Measurements from ENCODE around the gene CEMIP.

CEMIP gene

DNA sequence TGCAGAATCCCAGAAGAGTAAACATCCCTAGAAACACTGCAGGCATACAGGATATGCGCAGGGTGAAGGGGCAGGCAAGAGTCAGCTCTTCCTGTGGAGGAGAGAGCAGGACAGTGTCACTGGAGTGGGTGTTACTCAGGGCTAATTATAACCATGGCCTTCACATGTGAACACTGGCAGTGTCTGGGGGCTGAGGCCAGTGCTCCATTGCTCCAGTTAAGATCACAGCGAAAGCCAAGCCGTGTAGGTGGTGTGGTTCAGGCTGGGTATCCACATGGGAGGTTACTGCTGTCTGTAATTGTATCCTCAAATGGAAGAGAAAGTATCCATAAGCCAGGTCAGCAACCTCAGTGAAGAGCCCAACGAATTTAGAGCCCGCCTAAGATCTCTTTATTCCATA lies 125.8 kb downstream of the CEMIP start:
- no peak overlapping the region for H3K4me3 ChIP-seq (ENCODE audit: low read depth, low read length)
- DNase-seq (ENCODE audit: low read depth): no peak

DNA sequence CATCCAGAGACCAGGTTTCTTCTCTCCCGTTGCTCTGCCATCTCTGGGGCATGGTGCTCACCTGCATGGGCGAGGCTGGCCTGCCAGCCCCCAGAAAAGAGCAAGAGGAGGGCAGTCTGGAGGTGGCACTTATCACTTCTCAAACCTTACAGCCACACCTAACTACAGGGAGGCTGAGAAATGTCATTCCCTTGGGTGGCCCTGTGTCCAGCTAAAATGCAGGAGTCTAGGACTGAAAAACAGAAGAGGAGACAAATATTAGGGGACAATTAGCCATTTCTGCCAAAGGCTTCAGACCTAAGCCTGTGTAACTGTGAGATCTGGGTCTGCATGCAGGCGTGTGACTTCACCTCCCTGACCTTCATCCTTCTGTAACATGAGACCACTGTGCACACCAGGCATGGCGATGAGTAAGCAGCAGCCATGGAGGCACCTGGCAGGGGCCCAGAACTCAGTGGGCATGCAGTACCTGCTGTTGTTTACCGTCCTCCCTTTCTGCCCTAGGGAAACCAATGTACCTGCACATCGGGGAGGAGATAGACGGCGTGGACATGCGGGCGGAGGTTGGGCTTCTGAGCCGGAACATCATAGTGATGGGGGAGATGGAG lies 127.1 kb downstream of the CEMIP start:
- no peak overlapping the region for H3K4me3 ChIP-seq (ENCODE audit: low read depth, low read length)
- DNase-seq (ENCODE audit: low read depth): no peak

DNA sequence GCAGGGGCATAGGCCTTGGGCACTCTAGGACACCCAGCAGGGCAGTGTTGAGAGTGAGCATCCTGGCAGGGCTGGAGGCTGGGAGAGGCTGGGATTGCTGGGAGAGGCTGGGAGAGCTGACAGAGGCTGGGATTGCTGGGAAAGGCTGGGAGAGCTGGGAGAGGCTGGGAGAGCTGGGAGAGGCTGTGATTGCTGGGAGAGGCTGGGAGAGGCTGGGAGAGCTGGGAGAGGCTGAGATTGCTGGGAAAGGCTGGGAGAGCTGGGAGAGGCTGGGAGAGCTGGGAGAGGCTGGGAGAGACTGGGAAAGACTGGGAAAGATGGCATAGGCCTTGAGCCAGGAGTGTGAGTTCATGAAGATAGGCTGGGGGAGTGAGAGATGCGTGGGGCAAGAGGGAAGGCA lies 132.7 kb downstream of the CEMIP start:
- H3K4me3 ChIP-seq (ENCODE audit: low read depth, low read length): no peak overlapping the region
- no peak for DNase-seq (ENCODE audit: low read depth)

DNA sequence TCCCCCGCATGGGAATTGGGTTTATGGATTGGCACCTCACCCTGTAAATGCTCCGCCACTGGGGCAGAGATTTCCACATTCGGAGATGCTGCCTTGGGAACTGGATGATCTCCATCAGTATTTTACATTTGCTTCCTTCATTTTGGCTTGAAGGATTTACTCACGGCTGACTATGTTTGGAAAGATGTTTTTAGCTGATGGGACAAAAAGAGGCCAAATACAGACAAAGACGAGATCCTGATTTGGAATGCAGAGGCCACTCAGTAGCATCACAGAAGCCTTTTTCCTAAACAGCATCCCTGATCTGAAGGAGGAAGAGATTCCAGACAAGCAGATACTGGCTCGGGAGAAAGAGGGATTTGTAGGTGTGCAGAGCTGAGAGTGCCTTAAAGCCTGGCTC lies 133.5 kb downstream of the CEMIP start:
- H3K4me3 ChIP-seq (ENCODE audit: low read depth, low read length): no peak overlapping the region
- DNase-seq (ENCODE audit: low read depth): no peak

DNA sequence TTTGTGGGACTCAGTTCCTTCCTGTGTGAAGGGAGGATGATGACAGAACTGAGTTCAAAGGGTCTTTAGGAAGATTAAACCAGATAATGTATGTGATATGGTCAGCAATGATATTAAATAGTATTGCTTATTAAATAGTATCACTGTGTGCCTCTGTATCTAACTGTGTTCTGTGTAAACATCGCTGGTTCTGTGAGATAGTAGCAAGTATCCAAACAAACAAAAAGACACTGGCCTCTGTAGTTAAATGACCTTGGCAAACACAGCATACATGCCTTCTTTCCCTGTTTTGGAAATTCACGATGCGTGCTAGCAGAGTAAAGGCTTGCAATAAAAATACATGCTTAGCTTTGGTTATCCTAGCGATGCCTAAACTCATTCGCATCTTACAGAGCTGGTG lies 134.4 kb downstream of the CEMIP start:
- H3K4me3 ChIP-seq (ENCODE audit: low read depth, low read length): no peak overlapping the region
- no peak for DNase-seq (ENCODE audit: low read depth)

DNA sequence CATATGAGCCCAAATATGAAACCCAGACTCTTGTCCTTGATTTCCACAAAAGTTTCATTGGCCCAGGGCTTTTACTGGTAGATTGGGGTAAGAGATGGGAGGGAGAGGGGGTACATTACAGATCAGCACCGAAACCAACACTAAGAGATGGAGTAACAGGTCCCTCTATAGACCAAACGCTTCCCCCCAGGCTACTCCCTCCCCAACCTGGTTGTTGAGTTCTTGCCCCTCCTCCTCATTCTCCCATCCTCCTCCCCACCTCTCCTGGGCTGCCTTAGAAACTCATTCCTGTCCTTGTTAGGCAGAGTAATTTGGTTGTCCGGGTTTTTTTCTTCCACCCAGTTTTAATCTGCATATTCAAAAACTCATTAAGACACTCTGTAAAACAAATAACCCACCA lies 136.3 kb downstream of the CEMIP start:
- DNase-seq (ENCODE audit: low read depth): no peak

DNA sequence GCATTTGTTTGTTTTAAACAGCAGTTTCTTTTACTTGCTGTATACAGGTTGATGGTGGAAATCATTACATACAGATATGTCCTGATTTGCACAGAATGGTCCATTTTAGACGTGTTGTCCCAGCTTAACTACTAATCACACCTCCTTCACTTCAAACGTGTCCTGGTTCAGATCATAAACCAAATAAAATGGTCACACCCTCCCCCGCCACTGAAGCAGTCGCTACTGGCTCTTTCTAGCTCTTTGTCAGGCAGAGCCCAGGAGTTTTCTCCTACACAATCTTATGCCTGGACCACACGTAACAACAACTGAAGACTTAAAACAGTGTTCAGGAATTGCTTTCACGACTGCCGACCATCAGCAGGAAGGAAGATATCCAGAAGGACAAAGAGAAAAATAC lies 136.9 kb downstream of the CEMIP start:
- DNase-seq (ENCODE audit: low read depth): no peak
- H3K4me3 ChIP-seq (ENCODE audit: low read depth, low read length): no peak overlapping the region

More for the DNA sequence above, 136.3 kb downstream of the CEMIP start:
- no peak overlapping the region for H3K4me3 ChIP-seq (ENCODE audit: low read depth, low read length)

DNA sequence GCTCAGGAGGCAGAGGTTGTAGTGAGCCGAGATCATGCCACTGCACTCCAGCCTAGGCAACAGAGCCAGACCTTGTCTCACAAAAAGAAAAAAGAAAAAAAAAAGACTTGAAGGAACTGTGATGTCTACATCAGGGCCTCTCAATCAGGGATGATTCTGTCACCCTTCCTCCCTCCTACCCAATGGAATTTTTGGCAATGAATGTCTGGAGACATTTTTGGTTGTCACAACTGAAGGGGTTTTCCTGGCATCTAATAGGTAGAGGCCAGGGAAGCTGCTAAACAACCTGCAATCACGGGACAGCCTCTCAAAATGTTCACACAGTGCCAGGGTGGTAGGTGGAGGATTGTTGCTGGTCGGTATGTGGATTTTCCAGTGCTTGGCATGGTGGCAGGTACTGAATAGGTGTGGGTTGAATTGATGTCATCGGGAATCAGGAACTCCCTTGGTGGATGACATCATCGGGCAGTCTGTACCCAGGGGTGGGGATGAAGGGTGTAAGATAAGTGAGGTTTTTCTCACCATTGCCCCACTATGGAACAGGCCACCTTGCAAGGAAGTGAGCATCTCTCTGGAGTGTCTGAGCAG lies 139.1 kb downstream of the CEMIP start:
- DNase-seq (ENCODE audit: low read depth): no peak
- H3K4me3 ChIP-seq (ENCODE audit: low read depth, low read length): no peak overlapping the region

DNA sequence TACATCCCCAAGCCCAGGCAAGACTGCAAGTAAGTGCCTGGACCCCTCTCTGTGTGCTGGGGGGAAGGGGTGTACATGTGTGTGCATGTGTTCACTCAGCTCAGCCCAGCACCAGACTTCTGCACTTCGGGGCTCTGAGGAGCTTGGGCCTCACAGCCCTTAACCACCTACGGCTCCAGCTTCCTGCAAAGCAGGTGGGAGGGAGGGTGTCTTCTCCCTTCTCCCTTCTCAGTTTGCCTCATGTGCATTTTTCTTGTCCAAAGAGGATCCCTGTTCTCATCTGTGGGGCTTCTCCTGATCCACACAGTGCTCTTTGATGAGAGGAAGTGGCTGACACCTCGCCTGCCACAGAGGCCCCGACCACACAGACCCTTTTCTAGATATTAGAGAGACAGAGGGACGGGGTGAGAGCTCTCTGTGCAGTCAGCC lies 141.1 kb downstream of the CEMIP start:
- H3K4me3 ChIP-seq (ENCODE audit: low read depth, low read length): no peak overlapping the region
- no peak for DNase-seq (ENCODE audit: low read depth)

DNA sequence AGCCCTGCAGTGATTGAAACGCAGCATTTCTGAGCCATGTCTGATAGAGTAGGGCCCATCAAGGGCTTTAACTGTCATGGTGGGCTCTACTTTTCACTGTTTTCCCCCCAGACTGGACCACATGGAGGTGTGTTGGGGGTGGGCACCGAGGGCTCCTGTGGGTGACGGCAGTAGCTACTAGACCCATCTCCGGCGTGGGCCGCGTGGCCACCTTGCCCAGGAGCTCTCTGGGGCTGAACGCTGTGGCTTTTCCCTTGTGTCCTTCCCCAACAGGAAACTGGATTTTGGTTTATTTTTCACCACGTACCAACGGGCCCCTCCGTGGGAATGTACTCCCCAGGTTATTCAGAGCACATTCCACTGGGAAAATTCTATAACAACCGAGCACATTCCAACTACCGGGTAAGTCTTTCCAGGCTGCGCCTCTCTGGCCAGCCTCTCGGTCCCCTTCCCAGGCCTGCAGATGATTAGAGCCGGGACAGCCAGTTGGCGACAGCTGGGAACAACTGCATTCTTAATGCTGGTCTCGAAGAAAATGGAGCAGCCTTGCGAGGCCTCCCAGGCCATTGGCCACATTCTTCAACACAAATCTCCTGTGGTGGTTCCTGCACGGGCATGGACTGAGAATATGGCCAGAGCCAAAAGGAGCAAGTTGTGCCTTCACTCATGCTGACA lies 142.7 kb downstream of the CEMIP start:
- no peak for DNase-seq (ENCODE audit: low read depth)
- H3K4me3 ChIP-seq (ENCODE audit: low read depth, low read length): no peak overlapping the region

DNA sequence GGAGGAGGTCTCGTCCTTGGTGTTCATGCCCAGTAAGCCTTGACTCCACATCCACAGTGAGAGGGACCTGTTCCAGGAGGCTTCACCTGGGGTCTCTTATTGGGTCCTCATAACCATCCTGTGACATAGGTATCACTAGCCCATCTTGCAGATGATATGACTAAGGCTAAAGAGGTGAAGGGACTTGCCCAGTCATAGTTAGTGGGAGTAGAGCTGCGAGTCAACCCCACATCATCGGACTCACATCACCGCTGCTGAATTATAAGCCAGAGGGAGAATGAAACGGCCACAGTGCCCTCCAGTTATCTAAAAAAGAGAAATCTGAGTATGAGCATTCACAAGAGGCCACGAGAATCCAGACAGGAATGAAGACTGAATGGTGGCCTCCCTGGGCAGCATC lies 144.5 kb downstream of the CEMIP start:
- DNase-seq (ENCODE audit: low read depth): no peak
- H3K4me3 ChIP-seq (ENCODE audit: low read depth, low read length): no peak overlapping the region

DNA sequence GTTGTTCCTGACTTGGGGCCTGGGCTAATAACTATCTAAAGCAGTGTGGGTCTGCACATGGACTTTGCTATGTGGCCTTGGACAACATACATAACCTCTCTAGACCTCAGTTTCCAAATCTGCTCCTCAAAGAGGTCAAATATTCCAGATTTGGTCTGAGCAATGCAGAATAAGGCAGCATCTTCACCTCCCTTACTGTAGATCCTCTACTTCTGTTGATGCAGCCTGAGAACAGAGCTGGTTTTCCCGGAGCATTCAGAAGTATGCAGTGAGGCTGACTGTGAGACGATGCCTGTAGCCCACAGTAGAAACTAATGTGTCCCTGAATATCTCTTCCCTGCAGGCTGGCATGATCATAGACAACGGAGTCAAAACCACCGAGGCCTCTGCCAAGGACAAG lies 145.1 kb downstream of the CEMIP start:
- DNase-seq (ENCODE audit: low read depth): no peak
- H3K4me3 ChIP-seq (ENCODE audit: low read depth, low read length): no peak overlapping the region

DNA sequence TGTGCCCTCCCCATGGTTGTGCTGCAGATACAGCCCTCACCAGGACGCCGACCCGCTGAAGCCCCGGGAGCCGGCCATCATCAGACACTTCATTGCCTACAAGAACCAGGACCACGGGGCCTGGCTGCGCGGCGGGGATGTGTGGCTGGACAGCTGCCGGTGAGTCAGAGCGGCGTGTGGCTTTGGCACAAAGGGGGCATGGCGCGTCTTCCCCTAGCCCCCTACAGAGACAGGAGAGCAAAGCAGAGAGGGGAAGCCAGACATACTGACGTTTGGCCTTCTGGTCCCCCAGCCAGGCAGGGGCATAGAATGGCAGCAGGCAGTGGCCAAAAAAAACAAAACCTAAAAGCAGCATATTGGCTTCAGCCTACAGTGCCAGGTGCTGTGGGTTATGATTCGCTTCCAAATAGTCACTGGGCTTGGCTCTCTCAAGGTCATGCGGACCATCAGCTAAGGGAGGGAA lies 146.5 kb downstream of the CEMIP start:
- no peak overlapping the region for H3K4me3 ChIP-seq (ENCODE audit: low read depth, low read length)
- peak; percentile 16 for DNase-seq (ENCODE audit: low read depth)

DNA sequence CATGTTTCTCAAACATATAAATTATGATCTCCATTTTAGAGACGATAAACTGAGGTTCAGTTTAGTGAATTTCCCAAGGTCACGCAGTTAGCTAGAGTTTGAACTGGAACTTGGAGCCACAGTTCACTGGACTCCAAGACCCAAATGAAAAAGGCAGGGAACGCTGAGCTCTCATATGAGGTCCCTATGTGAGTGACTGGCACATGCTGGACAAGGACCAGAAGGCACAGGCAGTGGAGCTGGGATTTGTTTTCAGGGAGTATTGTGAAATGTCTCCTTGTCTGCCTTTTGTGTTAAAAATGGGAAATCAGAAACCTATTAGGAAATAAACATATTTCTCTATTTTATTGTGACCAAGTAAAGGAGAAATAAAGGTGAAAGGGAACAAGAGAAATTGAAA lies 147.0 kb downstream of the CEMIP start:
- no peak for DNase-seq (ENCODE audit: low read depth)
- H3K4me3 ChIP-seq (ENCODE audit: low read depth, low read length): no peak overlapping the region

DNA sequence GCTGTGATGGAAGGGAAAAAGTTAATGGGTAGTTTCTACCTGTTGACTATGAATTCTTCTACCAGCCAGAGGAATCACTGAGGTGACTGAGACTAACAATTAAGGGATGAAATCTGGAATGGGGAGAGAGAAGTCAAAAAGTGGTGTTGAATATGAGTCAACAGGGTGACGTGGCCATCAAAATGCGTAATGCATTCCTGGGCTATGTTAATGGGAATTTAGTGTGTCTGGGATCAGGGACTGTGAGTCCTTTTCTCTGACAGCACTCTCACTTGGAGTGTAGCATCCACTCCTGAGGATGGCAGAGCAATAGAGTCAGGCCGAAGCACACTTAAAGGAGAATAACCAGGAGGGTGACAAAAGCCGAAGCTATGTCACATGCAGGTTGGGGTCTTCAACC lies 150.1 kb downstream of the CEMIP start:
- no peak for DNase-seq (ENCODE audit: low read depth)
- no peak overlapping the region for H3K4me3 ChIP-seq (ENCODE audit: low read depth, low read length)

DNA sequence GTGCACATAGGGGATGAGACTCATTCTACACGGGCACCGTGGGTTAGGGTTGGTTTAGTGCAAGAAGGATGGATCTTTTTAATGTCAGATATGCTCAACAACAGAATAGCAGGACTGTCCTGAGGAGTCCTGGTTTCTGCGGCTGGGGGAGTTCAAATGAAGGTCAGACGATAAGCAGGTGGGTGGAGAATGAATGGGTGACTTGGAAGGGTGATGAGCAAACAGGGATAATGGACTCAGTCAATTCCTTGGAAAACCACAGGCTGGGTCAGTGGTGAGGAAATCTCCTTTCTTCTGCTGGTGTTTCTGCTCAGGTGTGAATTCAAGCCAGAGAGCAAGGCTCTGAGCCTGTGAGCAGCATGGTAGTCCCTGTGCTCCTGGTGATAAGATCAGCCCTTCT lies 150.5 kb downstream of the CEMIP start:
- no peak overlapping the region for H3K4me3 ChIP-seq (ENCODE audit: low read depth, low read length)
- no peak for DNase-seq (ENCODE audit: low read depth)

DNA sequence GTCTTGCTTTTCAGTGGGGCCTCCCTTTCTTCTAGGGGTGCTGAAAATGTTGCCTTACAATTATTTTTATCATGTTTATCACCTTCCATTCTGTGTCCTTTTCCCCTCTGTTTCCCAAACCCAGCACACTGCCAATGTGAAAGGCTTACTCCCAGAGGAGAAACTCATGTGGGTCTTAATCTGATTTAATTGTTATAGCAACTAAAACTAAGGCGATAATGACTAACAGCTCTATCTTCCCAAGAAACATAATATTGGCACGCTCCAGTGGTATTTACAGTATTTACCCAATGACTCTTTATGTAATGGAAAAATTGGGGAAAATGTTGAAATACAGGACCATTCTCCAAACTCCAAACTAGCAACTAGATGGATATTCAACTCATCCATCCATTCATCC lies 152.0 kb downstream of the CEMIP start:
- no peak overlapping the region for H3K4me3 ChIP-seq (ENCODE audit: low read depth, low read length)

DNA sequence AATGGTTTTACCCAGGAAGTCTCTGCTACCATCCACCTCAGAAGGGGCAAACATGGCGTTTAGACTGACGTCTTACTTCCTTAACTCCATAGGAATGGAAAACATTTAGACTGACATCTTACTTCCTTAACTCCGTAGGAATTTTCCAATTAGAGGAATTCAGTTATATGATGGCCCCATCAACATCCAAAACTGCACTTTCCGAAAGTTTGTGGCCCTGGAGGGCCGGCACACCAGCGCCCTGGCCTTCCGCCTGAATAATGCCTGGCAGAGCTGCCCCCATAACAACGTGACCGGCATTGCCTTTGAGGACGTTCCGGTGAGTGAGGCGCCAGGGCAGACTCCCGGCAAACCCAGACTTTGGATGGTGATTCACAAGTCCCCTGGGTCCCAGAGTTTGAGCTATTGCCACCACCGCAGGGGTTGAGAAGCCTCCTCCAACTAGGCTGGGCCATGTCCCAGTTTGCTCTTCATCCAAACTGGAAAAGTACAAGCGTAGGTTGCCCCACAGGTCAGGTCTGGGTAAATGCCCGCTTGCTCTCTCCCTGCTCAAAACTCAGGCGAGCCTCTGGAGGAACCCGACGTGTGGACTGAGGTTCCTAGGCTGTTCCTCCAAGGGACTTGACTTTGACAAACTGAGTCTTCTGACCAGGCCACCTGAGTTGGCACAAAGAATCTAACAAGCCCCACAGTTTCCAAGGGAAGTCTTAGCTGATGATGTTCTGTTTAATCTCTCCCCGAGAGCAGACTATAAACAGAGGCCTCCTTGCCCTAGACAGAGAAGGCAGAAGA lies 152.7 kb downstream of the CEMIP start:
- H3K4me3 ChIP-seq (ENCODE audit: low read depth, low read length): no peak overlapping the region
- DNase-seq (ENCODE audit: low read depth): no peak

More for the DNA sequence above, 152.0 kb downstream of the CEMIP start:
- no peak for DNase-seq (ENCODE audit: low read depth)

DNA sequence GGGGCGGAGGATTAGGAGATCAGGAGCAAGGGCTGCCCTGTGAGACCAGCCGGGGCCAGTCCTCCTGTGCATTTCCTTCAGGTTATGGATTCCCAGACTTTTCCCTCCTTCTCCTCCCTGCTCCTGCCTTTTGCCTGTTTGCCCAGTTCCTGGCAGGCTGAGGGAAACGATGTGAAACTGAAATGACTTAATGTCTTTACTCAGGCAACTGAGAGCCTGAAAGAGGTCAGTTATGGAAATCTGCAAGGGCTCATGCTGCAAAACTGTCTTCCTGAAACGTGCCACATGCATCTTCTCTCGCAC lies 153.3 kb downstream of the CEMIP start:
- no peak for DNase-seq (ENCODE audit: low read depth)

DNA sequence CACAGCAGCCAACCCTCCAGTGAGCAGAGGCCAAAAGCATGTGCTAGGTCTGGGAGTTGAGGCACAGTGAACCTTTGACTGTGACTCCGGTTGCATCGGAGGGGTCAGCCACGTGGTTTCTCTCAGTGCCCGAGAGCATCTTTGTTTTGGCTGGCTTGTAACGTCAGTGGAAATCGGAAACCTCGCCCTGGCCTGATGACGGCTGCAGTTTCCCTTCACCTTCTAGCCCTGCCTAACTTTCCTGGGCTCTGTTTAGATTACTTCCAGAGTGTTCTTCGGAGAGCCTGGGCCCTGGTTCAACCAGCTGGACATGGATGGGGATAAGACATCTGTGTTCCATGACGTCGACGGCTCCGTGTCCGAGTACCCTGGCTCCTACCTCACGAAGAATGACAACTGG lies 153.8 kb downstream of the CEMIP start:
- no peak overlapping the region for H3K4me3 ChIP-seq (ENCODE audit: low read depth, low read length)
- peak; percentile 43 for DNase-seq (ENCODE audit: low read depth)

More for the DNA sequence above, 153.3 kb downstream of the CEMIP start:
- no peak overlapping the region for H3K4me3 ChIP-seq (ENCODE audit: low read depth, low read length)
